Activated CD4-positive, alpha-beta T cell treated with anti-CD3 and anti-CD28 coated beads, Interleukin-2, amount 50 U/mL, for 4 hours (primary cell): ENCODE data around the gene NFATC3.
A peak's percentile ranks its signal among the peaks of the same experiment; 100 is the strongest.

Source experiments
- DNase-seq, 2 experiments: peaks; one replicate each; pipeline ENCODE4 v3.0.0-alpha.2; 2020

NFATC3 gene

GRCh38 chr16:68190736-68191510 lies 105.8 kb downstream of the NFATC3 start:
- no peak for DNase-seq

GRCh38 chr16:68194251-68194650 lies 109.1 kb downstream of the NFATC3 start:
- no peak for DNase-seq

- DNase-seq, result no peak
Observed at GRCh38 chr16:68197250-68197649, 112.1 kb downstream of the NFATC3 start.

GRCh38 chr16:68200088-68200783 lies 115.1 kb downstream of the NFATC3 start:
- DNase-seq, result no peak

- no peak for DNase-seq
Observed at GRCh38 chr16:68202091-68202519, 116.9 kb downstream of the NFATC3 start.

- DNase-seq, result no peak
Observed at GRCh38 chr16:68206245-68206644, 121.1 kb downstream of the NFATC3 start.

- no peak for DNase-seq
Observed at GRCh38 chr16:68214726-68215125, 129.6 kb downstream of the NFATC3 start.

GRCh38 chr16:68215302-68215701 lies 130.1 kb downstream of the NFATC3 start:
- no peak for DNase-seq

GRCh38 chr16:68216240-68216639 lies 131.1 kb downstream of the NFATC3 start:
- no peak for DNase-seq

GRCh38 chr16:68217506-68217905 lies 132.3 kb downstream of the NFATC3 start:
- DNase-seq, result no peak

- no peak for DNase-seq
Observed at GRCh38 chr16:68219725-68220351, 134.7 kb downstream of the NFATC3 start.

GRCh38 chr16:68223072-68223471 lies 137.9 kb downstream of the NFATC3 start:
- no peak for DNase-seq

GRCh38 chr16:68226116-68226515 lies 140.9 kb downstream of the NFATC3 start:
- DNase-seq, result no peak

- no peak for DNase-seq
Observed at GRCh38 chr16:68227183-68227793, 142.1 kb downstream of the NFATC3 start.

GRCh38 chr16:68227850-68228553 lies 142.8 kb downstream of the NFATC3 start:
- no peak for DNase-seq

GRCh38 chr16:68228652-68229051 lies 143.5 kb downstream of the NFATC3 start:
- no peak for DNase-seq

GRCh38 chr16:68229431-68230175 lies 144.4 kb downstream of the NFATC3 start:
- peak; percentile 39 to 44 for DNase-seq

- no peak for DNase-seq
Observed at GRCh38 chr16:68230176-68230571, 145.0 kb downstream of the NFATC3 start.

- DNase-seq, result no peak
Observed at GRCh38 chr16:68230956-68231355, 145.8 kb downstream of the NFATC3 start.

GRCh38 chr16:68231384-68232136 lies 146.4 kb downstream of the NFATC3 start:
- DNase-seq, result no peak

- DNase-seq, result no peak
Observed at GRCh38 chr16:68232335-68232734, 147.2 kb downstream of the NFATC3 start.
